WTC11 (cell line): Measurements from ENCODE around the gene PILRB.

ENCODE experiments used
- AR ChIP-seq: fragments of 250-450 bp; sonication (Bioruptor Pico); IDR thresholded peaks from 2 replicates; pipeline ENCODE4 v1.9.0; 2021; ENCODE audit warnings: mild to moderate bottlenecking
- ATF2 ChIP-seq: sonication (generic); formaldehyde crosslinking; IDR thresholded peaks from 2 replicates; pipeline ENCODE4 v1.8.1; 2022; ENCODE audit warnings: low read depth, missing genetic modification reagents, borderline replicate concordance
- CTCF ChIP-seq: fragments of 200-600 bp; IDR thresholded peaks from 2 replicates; pipeline ENCODE4 v1.8.0; 2022; ENCODE audit warnings: antibody characterized with exemption
- ETV6 ChIP-seq: sonication (generic); formaldehyde crosslinking; IDR thresholded peaks from 2 replicates; pipeline ENCODE4 v1.8.1; 2022; ENCODE audit warnings: mild to moderate bottlenecking, missing genetic modification reagents
- IRF1 ChIP-seq: sonication (generic); formaldehyde crosslinking; IDR thresholded peaks from 2 replicates; pipeline ENCODE4 v1.8.0; 2023; ENCODE audit warnings: missing genetic modification reagents
- MAX ChIP-seq: sonication (generic); formaldehyde crosslinking; IDR thresholded peaks from 2 replicates; pipeline ENCODE4 v1.8.0; 2022; ENCODE audit warnings: mild to moderate bottlenecking, missing genetic modification reagents
- MLX ChIP-seq: sonication (generic); formaldehyde crosslinking; IDR thresholded peaks from 2 replicates; pipeline ENCODE4 v1.8.1; 2023; ENCODE audit warnings: mild to moderate bottlenecking, missing genetic modification reagents, moderate library complexity
- NFE2L1 ChIP-seq: sonication (generic); formaldehyde crosslinking; IDR thresholded peaks from 2 replicates; pipeline ENCODE4 v1.8.1; 2023; ENCODE audit warnings: missing genetic modification reagents
- STAT6 ChIP-seq: sonication (generic); formaldehyde crosslinking; conservative IDR thresholded peaks from 2 replicates; pipeline ENCODE4 v1.8.1; 2023; ENCODE audit warnings: mild to moderate bottlenecking, low read depth, missing genetic modification reagents, moderate library complexity
- ZMAT4 ChIP-seq: fragments of 250-450 bp; sonication (Bioruptor Pico); IDR thresholded peaks from 2 replicates; pipeline ENCODE4 v1.9.0; 2021; ENCODE audit warnings: mild to moderate bottlenecking

- TF ChIP-seq MAX (CRISPR knock-in tag) = no peak
- no peak for TF ChIP-seq AR (CRISPR knock-in tag)
- no peak for TF ChIP-seq CTCF
- no peak for TF ChIP-seq NFE2L1
- no peak for TF ChIP-seq MLX (CRISPR knock-in tag)
- TF ChIP-seq STAT6 (CRISPR knock-in tag) = no peak
- TF ChIP-seq ETV6 (CRISPR knock-in tag) = no peak
- TF ChIP-seq ATF2 (CRISPR knock-in tag) = no peak
- TF ChIP-seq IRF1 (CRISPR knock-in tag) = no peak
- TF ChIP-seq ZMAT4 = no peak
Measured at GRCh38 chr7:100394077-100394476, 36.2 kb downstream of the PILRB start.
